ENCODE results near the gene HERC2.
"Not testable (repeated sequence)": the region's sequence is repeated elsewhere in the genome, so short reads cannot be mapped to it uniquely, and the experiment has no call there.

- not testable (repeated sequence) for TF ChIP-seq CTCF, POLR2A (IDR thresholded peaks at IDR 0.05)
Observed at GRCh38 chr15:28213393-28213792, 108.6 kb downstream of the HERC2 start.
